Stimulated activated naive B cell treated with anti-CD40 and anti-IgM and Interleukin-4, amounts not matched to agents 10 μg/mL and 1 μg/mL and 100 μg/mL, for 72 hours (primary cell): Measurements from ENCODE around the gene CACNA1B.
"Not testable (repeated sequence)": the region's sequence is repeated elsewhere in the genome, so short reads cannot be mapped to it uniquely, and the experiment has no call there.

Source experiments
- ATAC-seq, 2 donors: fragments of 150-1000 bp; cut with Tn5 transposase; replicated peaks; 2 replicates each; pipeline ENCODE4 v1.10.0; 2021; ENCODE audit warnings: moderate library complexity in 1 of 2
- DNase-seq: peaks from one replicate; pipeline ENCODE4 v3.0.0; 2021
- H3K27ac Mint-ChIP-seq: one replicate; pipeline ENCODE4 v1.8.0; 2022; ENCODE audit warnings: mild to moderate bottlenecking, mixed read lengths
- H3K27me3 Mint-ChIP-seq, 2 donors: one replicate each; pipeline ENCODE4 v1.8.0; 2022; ENCODE audit warnings: mixed read lengths in 2 of 2
- H3K36me3 Mint-ChIP-seq, 2 donors: one replicate each; pipeline ENCODE4 v1.8.0; 2022; ENCODE audit warnings: mixed read lengths in 2 of 2, mild to moderate bottlenecking in 1 of 2
- H3K4me1 Mint-ChIP-seq, 2 donors: one replicate each; pipeline ENCODE4 v1.8.0; 2022; ENCODE audit warnings: mixed read lengths in 2 of 2, mild to moderate bottlenecking in 1 of 2
- H3K4me3 Mint-ChIP-seq, 2 donors: one replicate each; pipeline ENCODE4 v1.8.0; 2022; ENCODE audit warnings: mild to moderate bottlenecking in 2 of 2, mixed read lengths in 2 of 2, moderate library complexity in 1 of 2
- H3K9me3 Mint-ChIP-seq, 2 donors: one replicate each; pipeline ENCODE4 v1.8.0; 2022; ENCODE audit warnings: mixed read lengths in 2 of 2, mild to moderate bottlenecking in 1 of 2

Gene CACNA1B

DNA sequence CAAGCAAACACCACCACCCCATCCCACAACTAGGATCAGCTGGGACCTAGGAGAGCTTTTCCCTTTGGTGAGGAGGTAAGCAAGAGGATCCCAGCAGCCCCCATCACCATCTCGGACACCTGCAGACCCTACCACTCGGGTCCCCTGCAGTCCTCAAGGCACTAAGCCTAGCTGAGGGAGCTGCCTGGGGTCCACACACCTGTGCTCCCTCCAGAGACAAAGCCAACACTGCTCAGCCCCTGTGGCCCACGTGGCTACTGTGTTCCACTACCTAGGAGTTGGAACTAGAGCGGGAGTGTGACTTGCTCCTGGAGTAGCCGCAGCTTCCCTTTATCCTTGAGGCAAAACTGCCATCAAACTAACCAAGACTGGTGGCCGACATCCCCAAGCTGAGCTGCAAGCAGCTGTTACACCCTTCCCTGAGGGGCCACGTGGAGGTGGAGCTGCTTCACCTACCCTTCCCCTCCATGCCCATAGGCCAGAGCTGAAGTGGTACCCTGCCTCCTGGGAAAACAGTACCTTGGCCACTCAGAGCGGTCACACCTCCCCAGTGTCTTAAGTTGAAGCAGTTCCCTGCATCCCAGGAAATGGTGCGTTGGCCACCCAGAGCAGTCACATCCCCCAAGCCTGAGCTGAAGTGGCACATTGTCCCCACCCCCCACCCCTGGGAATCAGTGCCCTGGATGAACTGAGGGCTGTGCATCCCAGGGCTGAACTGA, 205.5 kb downstream of the CACNA1B start:
- Mint-ChIP-seq H3K27me3 (peaks cover 25 to 37% of the 10 kb centered on the region in 2 donors), H3K4me3 (no peak overlapping the region)
- no peak for DNase-seq

DNA sequence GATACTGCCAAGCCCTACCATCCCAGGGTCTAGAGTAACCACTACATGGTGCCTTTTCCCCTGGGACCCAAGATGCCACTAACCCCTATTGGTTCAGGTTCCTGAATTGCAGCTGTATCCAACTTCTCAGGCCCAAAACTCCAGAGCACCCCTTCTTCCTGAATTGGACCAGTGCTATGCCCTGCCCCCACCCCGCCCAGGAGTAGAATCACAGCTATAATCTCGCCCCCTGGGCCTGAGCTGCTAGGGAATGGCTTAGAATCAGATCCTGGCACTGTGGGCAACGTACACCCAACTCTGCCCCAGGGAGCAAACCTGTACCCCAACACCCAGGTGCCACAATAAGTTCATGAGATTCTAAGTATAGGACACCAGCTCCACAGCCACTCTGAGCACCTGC, 206.3 kb downstream of the CACNA1B start:
- Mint-ChIP-seq H3K4me3 (no peak overlapping the region), H3K36me3 (peaks cover 2 to 4% of the 10 kb centered on the region in 2 donors), H3K9me3 (peaks cover 13 to 20% of the 10 kb centered on the region in 2 donors), H3K27me3 (peaks cover 17 to 35% of the 10 kb centered on the region in 2 donors), H3K4me1 (no peaks in the 10 kb centered on the region), H3K27ac (no peak overlapping the region)
- ATAC-seq: no peak
- no peak for DNase-seq

More for the DNA sequence above, 205.5 kb downstream of the CACNA1B start:
- no peaks in the 10 kb centered on the region for H3K4me1 Mint-ChIP-seq
- ATAC-seq: no peak
- no peak overlapping the region for H3K27ac Mint-ChIP-seq
- peaks cover 12 to 20% of the 10 kb centered on the region in 2 donors for H3K9me3 Mint-ChIP-seq
- H3K36me3 Mint-ChIP-seq: peaks cover 2 to 4% of the 10 kb centered on the region in 2 donors

GRCh38 chr9:138085568-138085967, 208.0 kb downstream of the CACNA1B start:
- Mint-ChIP-seq H3K9me3 (peaks cover 14 to 20% of the 10 kb centered on the region in 2 donors), H3K36me3 (peaks cover 2 to 4% of the 10 kb centered on the region in 2 donors), H3K4me1 (no peaks in the 10 kb centered on the region), H3K27me3 (peaks cover 5 to 36% of the 10 kb centered on the region in 2 donors), H3K4me3 (no peak overlapping the region), H3K27ac (no peak overlapping the region)
- no peak for DNase-seq
- ATAC-seq: no peak

- not testable (repeated sequence) for H3K4me3 Mint-ChIP-seq, H3K9me3 Mint-ChIP-seq, DNase-seq, H3K27ac Mint-ChIP-seq, H3K36me3 Mint-ChIP-seq, H3K4me1 Mint-ChIP-seq, ATAC-seq
- peaks cover 0 to 34% of the 10 kb centered on the region in 2 donors for H3K27me3 Mint-ChIP-seq
Measured at GRCh38 chr9:138092057-138092456, 214.5 kb downstream of the CACNA1B start.

DNA sequence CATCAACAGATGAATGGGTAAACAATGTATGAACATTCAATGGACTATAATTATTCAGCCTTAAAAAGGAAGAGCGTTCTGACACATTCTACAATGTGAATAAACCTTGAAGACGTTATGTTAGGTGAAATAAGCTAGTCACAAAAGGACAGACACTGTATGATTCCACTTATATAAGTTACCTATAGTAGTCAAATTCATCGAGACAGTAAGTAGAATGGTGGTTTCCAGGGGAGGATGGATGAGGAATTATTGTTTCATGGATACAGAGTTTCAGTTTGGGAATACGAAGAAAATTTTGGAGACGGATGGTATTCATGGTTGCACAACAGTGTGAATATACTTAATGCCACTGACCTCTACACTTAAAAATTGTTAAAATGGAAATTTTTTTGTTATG, 216.4 kb downstream of the CACNA1B start:
- H3K4me3 Mint-ChIP-seq: no peak overlapping the region
- peaks cover 0 to 19% of the 10 kb centered on the region in 2 donors for H3K27me3 Mint-ChIP-seq
- H3K36me3 Mint-ChIP-seq: no peaks in the 10 kb centered on the region
- DNase-seq (no peak), ATAC-seq (no peak)
- no peaks in the 10 kb centered on the region for H3K4me1 Mint-ChIP-seq
- no peaks in the 10 kb centered on the region for H3K9me3 Mint-ChIP-seq
- H3K27ac Mint-ChIP-seq: no peak overlapping the region

GRCh38 chr9:138095813-138096518, 218.4 kb downstream of the CACNA1B start:
- ATAC-seq (no peak), DNase-seq (no peak)
- Mint-ChIP-seq H3K9me3 (peaks cover 0 to 4% of the 10 kb centered on the region in 2 donors), H3K36me3 (no peaks in the 10 kb centered on the region), H3K27me3 (peaks cover 0 to 6% of the 10 kb centered on the region in 2 donors), H3K4me3 (no peak overlapping the region), H3K27ac (no peak overlapping the region), H3K4me1 (no peaks in the 10 kb centered on the region)

DNA sequence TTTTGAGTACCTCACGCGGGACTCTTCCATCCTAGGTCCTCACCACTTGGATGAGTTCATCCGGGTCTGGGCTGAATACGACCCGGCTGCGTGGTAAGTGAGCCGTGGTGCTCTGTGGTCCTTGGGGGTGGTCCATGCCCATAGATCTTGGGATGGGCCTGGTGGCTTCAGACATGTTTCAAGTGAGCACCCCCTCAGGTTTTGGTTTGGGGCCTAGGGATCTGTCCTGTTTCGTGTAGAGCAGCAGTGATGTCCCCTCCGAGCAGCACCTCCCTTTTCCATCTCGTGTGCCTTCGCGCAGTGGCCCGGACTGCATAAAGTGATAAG, 218.9 kb downstream of the CACNA1B start:
- ATAC-seq (no peak), DNase-seq (no peak)
- H3K4me3 Mint-ChIP-seq: no peak overlapping the region
- H3K36me3 Mint-ChIP-seq: no peaks in the 10 kb centered on the region
- peaks cover 0 to 6% of the 10 kb centered on the region in 2 donors for H3K27me3 Mint-ChIP-seq
- H3K27ac Mint-ChIP-seq: no peak overlapping the region
- H3K9me3 Mint-ChIP-seq: peaks cover 0 to 4% of the 10 kb centered on the region in 2 donors
- no peaks in the 10 kb centered on the region for H3K4me1 Mint-ChIP-seq

GRCh38 chr9:138097501-138097991, 220.0 kb downstream of the CACNA1B start:
- DNase-seq (no peak), ATAC-seq (no peak)
- Mint-ChIP-seq H3K9me3 (peaks cover 0 to 4% of the 10 kb centered on the region in 2 donors), H3K4me3 (no peak overlapping the region), H3K27ac (no peak overlapping the region), H3K4me1 (no peaks in the 10 kb centered on the region), H3K36me3 (no peaks in the 10 kb centered on the region), H3K27me3 (no peaks in the 10 kb centered on the region)

GRCh38 chr9:138098116-138098907, 220.7 kb downstream of the CACNA1B start:
- H3K4me1 Mint-ChIP-seq: no peaks in the 10 kb centered on the region
- DNase-seq: no peak
- no peak overlapping the region for H3K4me3 Mint-ChIP-seq
- H3K9me3 Mint-ChIP-seq: peaks cover 0 to 4% of the 10 kb centered on the region in 2 donors
- H3K27ac Mint-ChIP-seq: no peak overlapping the region
- H3K36me3 Mint-ChIP-seq: no peaks in the 10 kb centered on the region
- no peak for ATAC-seq
- no peaks in the 10 kb centered on the region for H3K27me3 Mint-ChIP-seq

DNA sequence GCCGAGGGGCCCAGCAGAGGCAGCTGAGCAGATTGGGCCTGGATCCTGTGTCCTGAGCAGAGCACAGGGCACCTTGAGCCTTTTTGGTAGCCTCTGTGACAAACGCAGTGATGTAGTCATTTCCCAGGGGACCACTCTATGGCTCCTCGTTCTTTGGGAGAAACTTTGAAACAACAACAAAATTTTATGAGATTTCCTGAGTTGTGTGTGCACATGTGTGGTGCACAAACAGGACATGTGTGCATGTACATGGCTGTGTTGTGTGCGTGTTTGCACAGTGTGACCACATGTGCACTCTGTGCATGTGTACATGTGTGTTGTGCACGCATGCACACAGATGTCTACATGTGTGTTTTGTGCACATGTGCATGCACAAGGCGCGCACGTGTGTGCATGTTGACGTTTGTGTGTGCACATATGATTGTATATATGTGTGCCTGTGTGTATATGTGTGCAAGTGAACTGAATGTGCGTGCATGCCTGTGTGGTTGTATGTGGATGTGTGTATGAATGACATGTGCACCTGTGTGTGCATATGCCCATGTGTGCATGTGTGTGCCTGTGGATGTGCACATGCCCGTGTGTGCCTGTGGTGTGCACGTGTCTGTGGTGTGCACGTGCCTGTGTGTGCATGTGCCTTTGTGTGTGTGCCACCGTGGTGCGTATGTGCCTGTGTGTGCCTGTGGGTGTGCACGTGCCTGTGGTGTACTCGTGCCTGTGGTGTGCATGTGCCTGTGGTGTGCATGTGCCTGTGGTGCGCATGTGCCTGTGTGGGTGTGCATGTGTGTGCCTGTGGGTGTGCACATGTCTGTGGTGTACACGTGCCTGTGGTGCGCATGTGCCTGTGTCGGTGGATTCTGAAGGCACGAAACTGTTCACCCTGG, 221.6 kb downstream of the CACNA1B start:
- H3K36me3 Mint-ChIP-seq: no peaks in the 10 kb centered on the region
- no peak overlapping the region for H3K27ac Mint-ChIP-seq
- H3K4me3 Mint-ChIP-seq: no peak overlapping the region
- H3K9me3 Mint-ChIP-seq: peaks cover 0 to 4% of the 10 kb centered on the region in 2 donors
- ATAC-seq (no peak), DNase-seq (no peak)
- no peaks in the 10 kb centered on the region for H3K4me1 Mint-ChIP-seq
- peaks cover 2 to 6% of the 10 kb centered on the region in 2 donors for H3K27me3 Mint-ChIP-seq

GRCh38 chr9:138099803-138100598, 222.4 kb downstream of the CACNA1B start:
- H3K36me3 Mint-ChIP-seq: no peaks in the 10 kb centered on the region
- H3K4me1 Mint-ChIP-seq: no peaks in the 10 kb centered on the region
- H3K27me3 Mint-ChIP-seq: peaks cover 5 to 14% of the 10 kb centered on the region in 2 donors
- H3K9me3 Mint-ChIP-seq: peaks cover 0 to 4% of the 10 kb centered on the region in 2 donors
- ATAC-seq (no peak), DNase-seq (no peak)
- H3K4me3 Mint-ChIP-seq: no peak overlapping the region
- peak overlapping the region; percentile 2 for H3K27ac Mint-ChIP-seq

- ATAC-seq (no peak), DNase-seq (no peak)
- H3K4me3 Mint-ChIP-seq: no peak overlapping the region
- peaks cover 5 to 21% of the 10 kb centered on the region in 2 donors for H3K27me3 Mint-ChIP-seq
- H3K36me3 Mint-ChIP-seq: no peaks in the 10 kb centered on the region
- no peak overlapping the region for H3K27ac Mint-ChIP-seq
- peaks cover 0 to 4% of the 10 kb centered on the region in 2 donors for H3K9me3 Mint-ChIP-seq
- no peaks in the 10 kb centered on the region for H3K4me1 Mint-ChIP-seq
Measured at GRCh38 chr9:138100711-138101350, 223.2 kb downstream of the CACNA1B start.
